ENCODE measurements around the gene YIF1A. TPM values are rescaled to one million over a fixed set of nuclear protein-coding genes. Genes with fewer than 3 reads are reported as not detected.

The YIF1A gene
- total RNA-seq, 1 donor from 2014 or later: 19.0 TPM

DNA sequence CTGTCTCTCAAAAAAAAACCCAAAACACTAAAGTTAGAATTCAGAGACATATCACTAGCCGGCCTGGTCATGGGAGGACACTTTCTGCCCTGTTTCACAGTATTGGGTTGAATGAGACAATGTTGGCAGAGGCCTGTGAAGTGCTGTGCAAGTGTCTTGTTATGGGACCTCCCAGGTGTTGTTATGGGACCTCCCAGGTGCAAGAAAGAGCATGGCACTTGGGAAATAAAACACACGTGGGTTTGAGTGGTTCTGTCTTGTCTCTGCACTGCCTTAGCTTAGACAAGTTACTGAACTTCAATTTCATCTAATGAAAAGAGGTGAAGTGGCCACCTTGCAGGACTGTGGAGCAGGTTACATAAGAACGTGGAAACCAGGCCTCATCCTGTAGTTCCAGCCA lies 49.4 kb downstream of the YIF1A start:
- Histone ChIP-seq H3K27me3 (no peaks in the 10 kb centered on the region), H3K4me2 (no peak overlapping the region), H3K4me1 (no peaks in the 10 kb centered on the region), H3K36me3 (no peaks in the 10 kb centered on the region), H3K9ac (peak overlapping the region; percentile 27), H3F3A (ENCODE audit: low read depth) (no peaks in the 10 kb centered on the region), H4K20me1 (ENCODE audit: low read depth) (no peaks in the 10 kb centered on the region), H3K27ac (no peak overlapping the region), H2AFZ (replicated peaks) (no peak overlapping the region), H3K9me3 (ENCODE audit: low read depth) (no peaks in the 10 kb centered on the region), H3K4me3 (no peak overlapping the region), H3K79me2 (ENCODE audit: low read depth) (no peaks in the 10 kb centered on the region)
- Mint-ChIP-seq H3K27me3 (ENCODE audit: insufficient read depth, low read depth) (peaks cover 10% of the 10 kb centered on the region), H3K4me3 (no peak overlapping the region), H3K4me1 (peaks cover 7% of the 10 kb centered on the region), H3K27ac (no peak overlapping the region), H3K9me3 (no peaks in the 10 kb centered on the region), H3K36me3 (peaks cover 15% of the 10 kb centered on the region)
- DNase-seq (ENCODE audit: low spot score): no peak
- TF ChIP-seq EZH2 (IDR thresholded peaks at IDR 0.05): no peak
- TF ChIP-seq, protein P1, sequence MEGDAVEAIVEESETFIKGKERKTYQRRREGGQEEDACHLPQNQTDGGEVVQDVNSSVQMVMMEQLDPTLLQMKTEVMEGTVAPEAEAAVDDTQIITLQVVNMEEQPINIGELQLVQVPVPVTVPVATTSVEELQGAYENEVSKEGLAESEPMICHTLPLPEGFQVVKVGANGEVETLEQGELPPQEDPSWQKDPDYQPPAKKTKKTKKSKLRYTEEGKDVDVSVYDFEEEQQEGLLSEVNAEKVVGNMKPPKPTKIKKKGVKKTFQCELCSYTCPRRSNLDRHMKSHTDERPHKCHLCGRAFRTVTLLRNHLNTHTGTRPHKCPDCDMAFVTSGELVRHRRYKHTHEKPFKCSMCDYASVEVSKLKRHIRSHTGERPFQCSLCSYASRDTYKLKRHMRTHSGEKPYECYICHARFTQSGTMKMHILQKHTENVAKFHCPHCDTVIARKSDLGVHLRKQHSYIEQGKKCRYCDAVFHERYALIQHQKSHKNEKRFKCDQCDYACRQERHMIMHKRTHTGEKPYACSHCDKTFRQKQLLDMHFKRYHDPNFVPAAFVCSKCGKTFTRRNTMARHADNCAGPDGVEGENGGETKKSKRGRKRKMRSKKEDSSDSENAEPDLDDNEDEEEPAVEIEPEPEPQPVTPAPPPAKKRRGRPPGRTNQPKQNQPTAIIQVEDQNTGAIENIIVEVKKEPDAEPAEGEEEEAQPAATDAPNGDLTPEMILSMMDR (IDR thresholded peaks at IDR 0.05): no peak
- TF ChIP-seq EZH2phosphoT487 (IDR thresholded peaks at IDR 0.05): no peak

DNA sequence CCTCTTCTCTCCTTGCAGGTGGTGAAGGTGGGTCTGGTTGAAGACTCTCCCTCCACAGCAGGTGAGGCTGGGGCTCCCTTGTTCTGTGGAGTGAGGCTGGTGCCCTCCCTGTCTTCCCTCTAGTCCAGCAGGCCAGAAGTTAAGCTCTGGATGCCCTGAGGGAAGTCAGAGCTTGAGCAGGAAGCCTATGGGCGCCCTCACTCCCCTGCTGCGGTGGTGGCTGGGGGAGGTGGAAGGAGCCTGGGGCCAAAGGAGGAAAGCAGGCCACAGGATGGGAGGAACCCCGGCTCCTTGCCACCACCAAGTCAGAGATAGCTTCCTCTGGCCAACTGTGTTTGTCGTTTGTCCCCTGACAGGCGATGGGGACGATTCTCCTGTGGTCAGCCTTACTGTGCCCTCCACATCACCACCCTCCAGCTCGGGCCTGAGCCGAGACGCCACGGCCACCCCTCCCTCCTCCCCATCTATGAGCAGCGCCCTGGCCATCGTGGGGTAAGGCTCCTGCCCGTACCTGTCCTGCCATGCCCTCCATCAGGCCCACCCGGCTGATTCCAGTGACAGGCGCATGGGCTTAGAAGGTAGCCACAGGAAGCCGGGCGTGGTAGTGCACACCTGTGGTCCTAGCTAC lies 50.0 kb downstream of the YIF1A start:
- no peaks in the 10 kb centered on the region for H4K20me1 ChIP-seq (ENCODE audit: low read depth)
- no peak overlapping the region for H3K27ac ChIP-seq
- Mint-ChIP-seq H3K4me1 (peaks cover 5% of the 10 kb centered on the region), H3K27me3 (ENCODE audit: insufficient read depth, low read depth) (peaks cover 7% of the 10 kb centered on the region), H3K36me3 (peaks cover 18% of the 10 kb centered on the region), H3K27ac (no peak overlapping the region), H3K4me3 (no peak overlapping the region), H3K9me3 (no peaks in the 10 kb centered on the region)
- no peak overlapping the region for H2AFZ ChIP-seq (replicated peaks)
- H3F3A ChIP-seq (ENCODE audit: low read depth): no peaks in the 10 kb centered on the region
- H3K36me3 ChIP-seq: no peaks in the 10 kb centered on the region
- H3K4me3 ChIP-seq: no peak overlapping the region
- TF ChIP-seq, protein P1 (IDR thresholded peaks at IDR 0.05): no peak
- TF ChIP-seq EZH2 (IDR thresholded peaks at IDR 0.05) (no peak), EZH2phosphoT487 (IDR thresholded peaks at IDR 0.05) (no peak)
- H3K9me3 ChIP-seq (ENCODE audit: low read depth): no peaks in the 10 kb centered on the region
- no peaks in the 10 kb centered on the region for H3K27me3 ChIP-seq
- no peaks in the 10 kb centered on the region for H3K79me2 ChIP-seq (ENCODE audit: low read depth)
- no peak for DNase-seq (ENCODE audit: low spot score)
- no peaks in the 10 kb centered on the region for H3K4me1 ChIP-seq
- no peak overlapping the region for H3K4me2 ChIP-seq
- H3K9ac ChIP-seq: no peak overlapping the region

GRCh38 chr11:66237867-66238266 lies 51.1 kb downstream of the YIF1A start:
- Mint-ChIP-seq H3K27ac (no peak overlapping the region), H3K9me3 (no peaks in the 10 kb centered on the region), H3K36me3 (peaks cover 28% of the 10 kb centered on the region), H3K4me1 (peaks cover 8% of the 10 kb centered on the region), H3K4me3 (no peak overlapping the region), H3K27me3 (ENCODE audit: insufficient read depth, low read depth) (peaks cover 5% of the 10 kb centered on the region)
- Histone ChIP-seq H3K9ac (no peak overlapping the region), H3K4me2 (no peak overlapping the region), H3K27ac (no peak overlapping the region), H3K4me1 (no peaks in the 10 kb centered on the region), H3F3A (ENCODE audit: low read depth) (no peaks in the 10 kb centered on the region), H4K20me1 (ENCODE audit: low read depth) (no peaks in the 10 kb centered on the region), H3K79me2 (ENCODE audit: low read depth) (no peaks in the 10 kb centered on the region), H3K4me3 (no peak overlapping the region), H3K27me3 (no peaks in the 10 kb centered on the region), H3K9me3 (ENCODE audit: low read depth) (no peaks in the 10 kb centered on the region), H3K36me3 (no peaks in the 10 kb centered on the region), H2AFZ (replicated peaks) (no peak overlapping the region)
- DNase-seq (ENCODE audit: low spot score): no peak
- TF ChIP-seq, protein P1 (IDR thresholded peaks at IDR 0.05): no peak
- TF ChIP-seq EZH2 (IDR thresholded peaks at IDR 0.05) (no peak), EZH2phosphoT487 (IDR thresholded peaks at IDR 0.05) (no peak)
